Neural progenitor cell (in vitro differentiated cells): ENCODE results near the gene EYS. TPM values are rescaled to one million over a fixed set of nuclear protein-coding genes. Genes with fewer than 3 reads are reported as not detected.

Source experiments
- DNase-seq: peaks from one replicate; pipeline ENCODE4 v3.0.0-alpha.2; 2016; ENCODE audit warnings: low spot score
- H2AFZ ChIP-seq: fragments of 200-600 bp; sonication (generic); replicated peaks from 2 replicates; pipeline ENCODE4 v1.6.1; 2016; ENCODE audit warnings: antibody characterized with exemption
- H3F3A ChIP-seq: fragments of 200-600 bp; sonication (generic); 2 replicates; pipeline ENCODE4 v1.6.1; 2016; ENCODE audit warnings: antibody characterized with exemption, low read depth
- H3K27ac ChIP-seq: fragments of 200-600 bp; sonication (generic); 2 replicates; pipeline ENCODE4 v1.5.1; 2016; ENCODE audit warnings: mild to moderate bottlenecking
- H3K27me3 ChIP-seq: fragments of 200-600 bp; sonication (generic); 2 replicates; pipeline ENCODE4 v1.6.1; 2016; ENCODE audit warnings: mild to moderate bottlenecking, moderate library complexity
- H3K36me3 ChIP-seq: fragments of 200-600 bp; sonication (generic); 2 replicates; pipeline ENCODE4 v1.5.1; 2016
- H3K4me1 ChIP-seq: fragments of 200-600 bp; sonication (generic); 2 replicates; pipeline ENCODE4 v1.6.1; 2016; ENCODE audit warnings: mixed run types
- H3K4me2 ChIP-seq: fragments of 200-600 bp; sonication (generic); 2 replicates; pipeline ENCODE4 v1.6.1; 2016
- H3K4me3 ChIP-seq: fragments of 200-600 bp; sonication (generic); 2 replicates; pipeline ENCODE4 v1.5.1; 2016
- H3K79me2 ChIP-seq: fragments of 200-600 bp; sonication (generic); 2 replicates; pipeline ENCODE4 v1.6.1; 2016; ENCODE audit warnings: low read depth
- H3K9ac ChIP-seq: fragments of 200-600 bp; sonication (generic); 2 replicates; pipeline ENCODE4 v1.6.1; 2016
- H3K9me3 ChIP-seq: fragments of 200-600 bp; sonication (generic); 2 replicates; pipeline ENCODE4 v1.5.1; 2016; ENCODE audit warnings: low read depth
- H4K20me1 ChIP-seq: fragments of 200-600 bp; sonication (generic); 2 replicates; pipeline ENCODE4 v1.6.1; 2016; ENCODE audit warnings: low read depth
- H3K27ac Mint-ChIP-seq: 3 replicates; pipeline ENCODE4 v1.8.0; 2021; ENCODE audit warnings: mixed read lengths
- H3K27me3 Mint-ChIP-seq: 2 replicates; pipeline ENCODE4 v1.8.0; 2022; ENCODE audit warnings: low read depth, mild to moderate bottlenecking, inconsistent platforms, moderate library complexity, mixed read lengths; ENCODE audit not compliant: insufficient read depth
- H3K36me3 Mint-ChIP-seq: 3 replicates; pipeline ENCODE4 v1.8.0; 2021; ENCODE audit warnings: mixed read lengths
- H3K4me1 Mint-ChIP-seq: 3 replicates; pipeline ENCODE4 v1.8.0; 2021; ENCODE audit warnings: mixed read lengths
- H3K4me3 Mint-ChIP-seq: 3 replicates; pipeline ENCODE4 v1.8.0; 2021; ENCODE audit warnings: mild to moderate bottlenecking, moderate library complexity, mixed read lengths
- H3K9me3 Mint-ChIP-seq: 3 replicates; pipeline ENCODE4 v1.8.0; 2020; ENCODE audit warnings: mixed read lengths
- CTCF ChIP-seq: fragments of 200-600 bp; sonication (generic); IDR thresholded peaks from 2 replicates; pipeline ENCODE4 v1.5.1; 2017; ENCODE audit warnings: antibody characterized with exemption, mild to moderate bottlenecking
- EZH2 ChIP-seq: fragments of 200-600 bp; sonication (generic); IDR thresholded peaks from 2 replicates; pipeline ENCODE4 v1.6.1; 2017; ENCODE audit warnings: antibody characterized with exemption, mild to moderate bottlenecking, moderate library complexity
- EZH2phosphoT487 ChIP-seq: fragments of 200-600 bp; sonication (generic); IDR thresholded peaks from 2 replicates; pipeline ENCODE4 v1.6.1; 2017; ENCODE audit warnings: antibody characterized with exemption
- total RNA-seq: library from RNA; depleted of rRNA; stranded (reverse); fragments of >200 nt; gene quantifications from 2 replicates; pipeline ENCODE4 v1.2.3, GENCODE V29; 2015; ENCODE audit warnings: low replicate concordance

Gene EYS
- total RNA-seq, 1 donor from 2014 or later = not detected

DNA sequence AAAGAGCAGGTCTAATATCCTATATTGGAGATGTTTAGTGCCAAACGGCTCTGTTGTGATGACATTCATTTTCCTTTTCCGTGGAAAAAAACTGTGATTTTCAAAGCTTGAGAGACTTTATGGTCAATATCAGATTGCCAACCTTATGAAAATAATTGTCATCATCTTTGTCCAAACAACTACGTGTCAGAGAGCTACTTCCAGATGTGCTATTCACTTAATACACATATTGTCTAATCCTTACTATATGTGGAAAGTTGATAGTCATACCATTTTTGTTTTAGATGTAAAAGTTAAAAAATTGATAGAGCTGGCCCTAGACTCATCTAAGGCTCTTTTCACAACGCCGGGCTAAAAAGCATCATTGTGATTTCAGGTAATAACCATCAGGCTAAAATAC lies 1521.4 kb downstream of the EYS start:
- H3K79me2 ChIP-seq = no peaks in the 10 kb centered on the region
- Mint-ChIP-seq H3K27ac (no peak overlapping the region), H3K4me3 (no peak overlapping the region), H3K36me3 (no peaks in the 10 kb centered on the region), H3K4me1 (no peaks in the 10 kb centered on the region), H3K27me3 (peaks cover 5% of the 10 kb centered on the region), H3K9me3 (peaks cover 2% of the 10 kb centered on the region)
- no peak overlapping the region for H3K4me3 ChIP-seq
- no peak overlapping the region for H3K4me2 ChIP-seq
- H3K4me1 ChIP-seq = no peaks in the 10 kb centered on the region
- H3K36me3 ChIP-seq = no peaks in the 10 kb centered on the region
- H3K27me3 ChIP-seq = no peaks in the 10 kb centered on the region
- H2AFZ ChIP-seq = no peak overlapping the region
- no peaks in the 10 kb centered on the region for H4K20me1 ChIP-seq
- no peak for TF ChIP-seq EZH2phosphoT487
- no peak for TF ChIP-seq CTCF
- no peaks in the 10 kb centered on the region for H3F3A ChIP-seq
- DNase-seq = no peak
- H3K9me3 ChIP-seq = no peaks in the 10 kb centered on the region
- H3K27ac ChIP-seq = no peak overlapping the region
- no peak overlapping the region for H3K9ac ChIP-seq

DNA sequence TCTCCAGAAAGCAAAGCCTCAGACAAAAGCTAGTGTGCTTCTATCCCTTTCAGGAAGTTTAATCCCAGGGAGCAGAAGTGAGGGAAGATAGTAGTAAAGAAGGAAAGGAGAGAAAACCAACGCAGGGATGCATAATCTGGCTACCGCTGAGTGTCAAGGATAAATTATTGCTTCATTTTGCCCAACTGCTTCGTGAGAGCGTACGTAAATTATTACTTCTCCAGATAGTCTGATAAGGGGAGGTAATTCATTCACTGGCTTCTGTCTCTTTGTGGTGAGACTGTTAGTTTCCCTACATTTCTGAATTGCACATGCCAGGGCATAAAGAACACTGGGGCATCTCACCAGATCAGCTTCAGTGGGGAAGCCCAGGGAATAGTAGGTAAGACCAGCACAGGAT lies 1531.7 kb downstream of the EYS start:
- Mint-ChIP-seq H3K4me1 (no peaks in the 10 kb centered on the region), H3K4me3 (no peak overlapping the region), H3K36me3 (no peaks in the 10 kb centered on the region), H3K27ac (no peak overlapping the region), H3K27me3 (no peaks in the 10 kb centered on the region), H3K9me3 (no peaks in the 10 kb centered on the region)
- Histone ChIP-seq H3K36me3 (no peaks in the 10 kb centered on the region), H3K9ac (no peak overlapping the region), H3K79me2 (no peaks in the 10 kb centered on the region), H3K9me3 (no peaks in the 10 kb centered on the region), H3K27me3 (no peaks in the 10 kb centered on the region), H4K20me1 (no peaks in the 10 kb centered on the region), H3K4me1 (no peaks in the 10 kb centered on the region), H3K4me2 (no peak overlapping the region), H3K4me3 (no peak overlapping the region), H2AFZ (no peak overlapping the region), H3K27ac (no peak overlapping the region), H3F3A (no peaks in the 10 kb centered on the region)
- no peak for DNase-seq
- TF ChIP-seq CTCF (no peak), EZH2 (no peak), EZH2phosphoT487 (no peak)

DNA sequence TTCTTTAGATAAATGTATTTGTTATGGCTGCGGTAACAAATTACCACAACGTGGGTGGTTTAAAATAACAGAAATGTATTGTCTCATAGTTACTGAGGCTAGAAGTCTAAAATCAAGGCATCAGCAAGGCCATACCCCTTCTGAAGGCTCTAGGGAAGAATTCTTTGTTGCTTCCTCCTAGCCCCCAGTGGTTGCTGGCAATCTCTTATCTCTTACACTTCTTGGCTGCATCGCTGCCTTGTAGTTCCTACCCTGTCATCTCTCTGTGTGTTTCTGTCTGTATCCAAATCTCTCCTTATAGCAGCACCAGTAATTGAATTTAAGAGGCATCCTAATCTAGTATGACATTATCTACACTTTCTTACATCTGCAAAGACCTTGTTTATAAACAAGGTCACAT lies 1536.7 kb downstream of the EYS start:
- Histone ChIP-seq H3K4me3 (no peak overlapping the region), H3K4me2 (no peak overlapping the region), H3K4me1 (no peaks in the 10 kb centered on the region), H3K9me3 (no peaks in the 10 kb centered on the region), H3K27me3 (no peaks in the 10 kb centered on the region), H3K36me3 (no peaks in the 10 kb centered on the region), H3K9ac (no peak overlapping the region), H3K79me2 (no peaks in the 10 kb centered on the region), H3F3A (no peaks in the 10 kb centered on the region), H4K20me1 (no peaks in the 10 kb centered on the region), H3K27ac (no peak overlapping the region), H2AFZ (no peak overlapping the region)
- Mint-ChIP-seq H3K4me1 (no peaks in the 10 kb centered on the region), H3K4me3 (no peak overlapping the region), H3K27ac (no peak overlapping the region), H3K9me3 (no peaks in the 10 kb centered on the region), H3K27me3 (no peaks in the 10 kb centered on the region), H3K36me3 (no peaks in the 10 kb centered on the region)
- TF ChIP-seq EZH2phosphoT487 (no peak), CTCF (no peak), EZH2 (no peak)
- DNase-seq = no peak

GRCh38 chr6:64160486-64160885 lies 1546.5 kb downstream of the EYS start:
- no peak overlapping the region for H2AFZ ChIP-seq
- TF ChIP-seq EZH2 = no peak
- no peak for TF ChIP-seq CTCF
- TF ChIP-seq EZH2phosphoT487 = no peak
- no peaks in the 10 kb centered on the region for H3K9me3 ChIP-seq
- H3K4me3 Mint-ChIP-seq = no peak overlapping the region
- H3K9ac ChIP-seq = no peak overlapping the region
- peaks cover 2% of the 10 kb centered on the region for H3K27me3 Mint-ChIP-seq
- no peaks in the 10 kb centered on the region for H3K36me3 ChIP-seq
- H3K27me3 ChIP-seq = no peaks in the 10 kb centered on the region
- H3K9me3 Mint-ChIP-seq = no peaks in the 10 kb centered on the region
- H3K4me1 Mint-ChIP-seq = no peaks in the 10 kb centered on the region
- H3K4me1 ChIP-seq = no peaks in the 10 kb centered on the region
- no peaks in the 10 kb centered on the region for H3K36me3 Mint-ChIP-seq
- H3K27ac Mint-ChIP-seq = no peak overlapping the region
- no peaks in the 10 kb centered on the region for H3F3A ChIP-seq
- DNase-seq = no peak
- no peaks in the 10 kb centered on the region for H4K20me1 ChIP-seq
- H3K79me2 ChIP-seq = no peaks in the 10 kb centered on the region
- H3K27ac ChIP-seq = no peak overlapping the region
- H3K4me2 ChIP-seq = no peak overlapping the region
- no peak overlapping the region for H3K4me3 ChIP-seq
